ENCODE data around the gene UGGT2.
"Not testable (repeated sequence)": the region's sequence is repeated elsewhere in the genome, so short reads cannot be mapped to it uniquely, and the experiment has no call there.

Gene UGGT2

GRCh38 chr13:96051491-96051890, 1.7 kb downstream of the UGGT2 start:
- DNase-seq, result not testable (repeated sequence)

GRCh38 chr13:96050955-96051354, 2.2 kb downstream of the UGGT2 start:
- not testable (repeated sequence) for DNase-seq

DNA sequence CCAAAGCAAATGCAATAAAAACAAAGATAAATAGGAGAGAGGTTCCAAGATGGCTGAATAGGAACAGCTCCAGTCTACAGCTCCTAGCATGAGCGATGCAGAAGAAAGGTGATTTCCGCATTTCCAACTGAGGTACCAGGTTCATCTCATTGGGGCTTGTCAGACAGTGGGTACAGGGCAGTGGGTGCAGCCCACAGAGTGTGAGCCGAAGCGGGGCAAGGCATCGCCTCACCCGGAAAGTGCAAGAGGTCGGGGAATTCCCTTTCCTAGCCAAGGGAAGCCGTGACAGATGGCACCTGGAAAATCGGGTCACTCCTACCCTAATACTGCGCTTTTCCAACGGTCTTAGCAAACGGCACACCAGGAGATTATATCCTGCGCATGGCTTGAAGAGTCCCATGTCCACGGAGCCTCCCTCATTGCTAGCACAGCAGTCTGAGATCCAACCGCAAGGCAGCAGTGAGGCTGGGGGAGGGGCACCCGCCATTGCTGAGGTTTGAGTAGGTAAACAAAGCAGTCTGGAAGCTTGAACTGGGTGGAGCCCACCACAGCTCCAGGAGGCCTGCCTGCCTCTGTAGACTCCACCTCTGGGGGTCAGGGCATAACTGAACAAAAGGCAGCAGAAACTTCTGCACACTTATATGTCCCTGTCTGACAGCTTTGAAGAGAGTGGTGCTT, 6.6 kb downstream of the UGGT2 start:
- not testable (repeated sequence) for DNase-seq

DNA sequence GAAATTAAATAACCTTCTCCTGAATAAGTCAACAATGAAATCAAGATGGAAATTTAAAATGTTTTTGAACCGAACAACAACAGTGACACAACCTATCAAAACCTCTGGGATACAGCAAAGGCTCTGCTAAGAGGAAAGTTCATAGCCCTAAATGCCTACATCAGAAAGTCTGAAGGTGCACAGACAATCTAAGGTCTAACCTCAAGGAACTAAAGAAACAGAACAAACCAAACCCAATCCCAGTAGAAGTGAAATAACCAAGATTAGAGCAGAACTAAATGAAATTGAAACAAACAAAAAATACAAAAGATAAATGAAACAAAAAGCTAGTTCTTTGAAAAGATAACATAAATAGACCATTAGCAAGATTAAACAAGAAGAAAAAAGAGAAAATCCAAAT, 9.0 kb downstream of the UGGT2 start:
- DNase-seq, result no peak

GRCh38 chr13:96041326-96042110, 11.7 kb downstream of the UGGT2 start:
- DNase-seq, result no peak

GRCh38 chr13:96036515-96036914, 16.7 kb downstream of the UGGT2 start:
- no peak for DNase-seq

- no peak for DNase-seq
Observed at GRCh38 chr13:96034662-96035061, 18.5 kb downstream of the UGGT2 start.

DNA sequence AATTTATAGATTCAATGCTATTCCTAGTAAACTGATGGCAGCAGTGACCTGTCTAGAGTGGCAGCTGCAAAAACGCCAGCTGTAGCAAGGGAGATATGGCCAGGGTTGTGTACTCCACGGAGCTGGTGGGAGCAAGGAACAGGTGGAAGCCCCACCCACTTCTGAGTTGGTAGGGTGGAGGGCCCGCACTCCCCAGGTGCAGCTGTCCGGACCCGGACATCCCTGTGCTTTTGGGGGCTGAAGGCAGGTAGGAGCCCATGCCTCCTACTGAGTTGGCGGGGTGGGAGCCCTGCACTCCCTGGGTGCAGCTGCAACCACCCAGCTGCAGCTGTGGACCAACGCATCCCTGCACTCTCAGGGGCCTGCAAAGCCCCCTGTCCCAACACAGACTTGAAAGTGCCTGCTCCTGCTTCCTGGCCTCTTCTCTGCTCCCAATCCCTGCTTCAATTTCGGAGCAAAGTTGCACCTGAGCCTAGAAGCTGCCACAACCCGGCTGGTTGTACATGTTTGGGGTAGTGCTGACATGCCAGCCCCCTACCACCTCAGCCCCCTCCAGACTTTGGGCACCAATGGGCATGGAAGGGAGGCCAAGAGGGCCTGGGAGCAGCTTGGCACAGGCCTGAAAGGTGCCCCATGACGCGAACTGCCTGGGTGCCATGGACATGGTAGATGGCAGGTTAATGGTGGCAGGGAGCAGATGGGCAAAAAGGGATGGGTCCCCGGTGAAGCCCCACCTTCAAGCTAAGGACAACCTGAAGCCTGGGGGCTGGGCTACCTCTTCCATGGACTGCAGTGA, 19.8 kb downstream of the UGGT2 start:
- DNase-seq, result no peak

DNA sequence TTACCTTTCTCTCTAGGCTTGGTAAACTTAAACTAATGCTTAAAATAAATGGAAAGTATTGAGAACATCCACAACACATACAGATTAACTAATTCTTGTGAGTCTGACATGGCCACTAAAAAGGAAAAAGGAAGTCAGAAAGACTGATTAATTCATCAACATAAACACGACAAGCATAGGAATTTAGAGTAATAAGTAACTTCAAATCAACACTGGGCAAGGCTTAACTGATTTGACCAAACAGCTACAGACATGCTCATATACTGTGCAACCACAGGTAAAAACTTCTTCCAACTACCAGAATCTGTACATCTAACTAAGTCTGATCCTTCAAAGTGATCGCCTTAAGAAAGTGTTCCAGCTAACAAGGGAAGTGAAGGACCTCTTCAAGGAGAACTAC, 20.5 kb downstream of the UGGT2 start:
- no peak for DNase-seq

GRCh38 chr13:96029002-96029401, 24.2 kb downstream of the UGGT2 start:
- no peak for DNase-seq

- DNase-seq, result no peak
Observed at GRCh38 chr13:96027496-96027895, 25.7 kb downstream of the UGGT2 start.

DNA sequence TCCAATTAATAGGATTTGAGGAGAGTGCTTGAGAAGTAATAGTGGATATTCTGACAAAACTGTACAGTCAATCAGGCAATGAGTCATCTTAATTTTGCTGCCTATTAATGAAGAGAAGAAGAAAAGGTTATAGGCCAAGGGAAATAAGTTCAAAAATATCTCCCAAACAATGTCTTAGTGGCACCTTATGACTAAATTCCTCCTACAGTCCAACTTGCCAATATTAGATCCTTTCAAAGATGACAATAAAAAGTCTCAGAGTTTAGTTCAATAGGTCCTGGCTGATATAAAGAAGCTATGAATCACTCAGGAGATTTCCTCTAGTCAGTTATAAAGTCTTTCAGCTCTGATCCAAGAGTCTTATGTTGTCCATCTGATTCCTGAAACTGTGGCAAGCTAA, 27.9 kb downstream of the UGGT2 start:
- DNase-seq, result no peak

DNA sequence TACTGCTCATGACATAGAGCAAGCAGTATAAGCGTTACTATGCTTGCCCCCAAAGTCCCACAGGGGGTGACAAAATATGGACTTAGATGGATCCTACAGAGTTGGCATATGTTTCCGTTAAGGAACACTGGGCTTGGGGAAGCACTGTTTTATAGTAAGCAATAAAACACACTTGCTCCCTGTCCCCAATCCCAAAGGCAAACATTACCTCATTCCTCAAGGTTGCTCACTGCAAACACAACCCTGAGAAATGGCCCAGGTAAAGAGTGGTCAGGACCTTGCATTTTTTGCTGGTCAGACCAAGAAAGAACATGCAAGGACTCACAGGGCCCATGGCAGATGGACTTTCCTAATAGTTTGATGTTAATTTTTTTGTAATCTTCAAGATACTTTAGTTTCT, 32.3 kb downstream of the UGGT2 start:
- DNase-seq, result no peak

GRCh38 chr13:96020155-96020575, 33.0 kb downstream of the UGGT2 start:
- DNase-seq, result no peak

DNA sequence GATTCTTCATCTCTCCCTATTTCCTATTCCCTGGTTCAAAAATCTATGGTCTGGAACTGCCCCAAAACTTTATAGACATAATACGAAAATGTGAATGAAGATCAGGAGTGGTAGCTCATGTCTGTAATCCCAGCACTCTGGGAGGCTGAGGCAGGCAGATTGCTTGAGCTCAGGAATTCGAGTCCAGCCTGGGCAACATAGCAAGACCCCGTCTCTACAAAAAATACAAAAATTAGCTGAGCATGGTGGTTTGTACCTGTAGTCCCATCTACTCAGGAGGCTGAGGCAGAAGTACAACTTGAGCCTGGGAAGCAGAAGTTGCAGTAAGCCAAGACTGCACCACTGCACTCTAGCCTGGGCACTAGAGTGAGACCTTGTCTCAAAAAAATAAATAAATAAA, 35.1 kb downstream of the UGGT2 start:
- no peak for DNase-seq

DNA sequence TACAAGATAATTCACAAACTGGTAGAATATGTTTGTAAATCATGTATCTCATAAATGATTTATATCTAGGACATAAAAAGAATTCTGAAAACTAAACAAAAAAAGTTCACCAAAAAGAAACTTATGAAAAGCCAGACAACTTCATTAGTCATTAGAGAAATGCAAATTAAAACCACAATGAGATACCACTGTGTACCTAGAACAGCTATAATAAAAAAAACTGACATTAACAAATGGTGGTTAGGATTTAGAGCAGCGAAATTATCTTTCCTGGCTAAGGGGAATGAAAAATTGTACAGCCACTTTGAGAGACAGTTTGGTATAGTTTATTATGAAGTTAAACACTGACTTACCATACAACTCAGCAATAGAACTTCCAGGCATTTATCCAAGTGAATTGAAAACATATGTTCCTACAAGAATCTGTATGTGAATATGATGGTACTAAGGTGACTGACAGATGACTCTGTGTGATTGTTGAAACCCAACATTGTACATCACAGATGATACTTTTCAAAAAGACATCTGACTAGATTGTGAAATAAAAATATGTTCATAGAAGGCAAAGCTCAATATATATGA, 41.8 kb downstream of the UGGT2 start:
- DNase-seq, result no peak

DNA sequence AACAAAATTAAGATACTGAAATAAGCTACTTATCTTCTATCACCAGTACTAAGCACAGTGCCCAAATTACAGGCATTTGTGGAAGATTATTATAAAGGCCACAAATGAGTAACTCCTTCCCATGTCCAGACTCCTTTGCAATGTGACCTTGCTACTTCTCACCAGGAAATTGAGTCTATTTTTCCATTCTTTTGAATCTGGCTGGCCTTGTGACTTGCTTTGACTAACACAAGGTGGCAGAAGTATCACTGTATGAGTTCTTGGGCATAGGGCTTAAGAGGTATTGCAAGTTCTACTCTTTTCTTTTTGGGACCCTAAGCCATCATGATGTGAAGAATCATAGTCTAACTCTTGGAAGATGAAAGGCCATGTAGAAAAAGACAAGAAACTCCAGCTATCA, 49.9 kb downstream of the UGGT2 start:
- no peak for DNase-seq

DNA sequence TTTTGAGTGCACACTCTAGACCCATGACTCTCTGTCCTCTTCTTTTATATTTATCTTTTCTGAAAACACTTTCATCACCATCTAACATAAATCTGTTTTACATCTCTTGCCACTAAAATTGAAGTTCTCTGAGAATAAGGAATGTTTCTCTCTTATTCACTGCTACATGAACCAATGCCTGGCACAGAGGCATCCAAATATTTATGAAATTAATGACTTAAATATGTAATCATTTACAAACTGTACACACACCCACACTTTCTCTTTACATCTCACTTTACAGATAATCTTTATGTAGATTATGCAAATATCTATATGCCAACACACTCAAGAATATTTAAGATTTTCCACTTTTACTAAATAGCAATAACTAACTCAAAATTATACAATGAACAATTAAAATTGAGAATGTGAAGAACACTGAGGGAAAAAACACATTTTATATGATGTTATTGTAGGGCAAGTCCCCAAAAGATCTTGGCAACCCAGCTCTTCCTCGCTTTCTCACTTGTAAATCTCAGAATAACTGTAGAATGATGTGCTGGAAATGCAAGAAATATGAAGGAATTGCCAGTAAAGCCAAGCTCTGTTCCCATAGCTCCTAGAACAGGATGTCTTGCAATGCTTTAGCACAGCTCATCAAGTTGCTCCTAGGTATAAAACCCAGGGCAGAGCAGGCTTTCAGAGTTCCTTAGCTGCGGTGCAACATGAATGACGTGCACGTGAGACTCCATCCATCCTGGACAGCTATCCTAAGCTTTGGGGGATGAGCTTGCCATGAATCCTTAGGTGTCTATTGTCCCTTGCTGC, 50.7 kb downstream of the UGGT2 start:
- no peak for DNase-seq

- DNase-seq, result no peak
Observed at GRCh38 chr13:96000069-96000468, 53.1 kb downstream of the UGGT2 start.

DNA sequence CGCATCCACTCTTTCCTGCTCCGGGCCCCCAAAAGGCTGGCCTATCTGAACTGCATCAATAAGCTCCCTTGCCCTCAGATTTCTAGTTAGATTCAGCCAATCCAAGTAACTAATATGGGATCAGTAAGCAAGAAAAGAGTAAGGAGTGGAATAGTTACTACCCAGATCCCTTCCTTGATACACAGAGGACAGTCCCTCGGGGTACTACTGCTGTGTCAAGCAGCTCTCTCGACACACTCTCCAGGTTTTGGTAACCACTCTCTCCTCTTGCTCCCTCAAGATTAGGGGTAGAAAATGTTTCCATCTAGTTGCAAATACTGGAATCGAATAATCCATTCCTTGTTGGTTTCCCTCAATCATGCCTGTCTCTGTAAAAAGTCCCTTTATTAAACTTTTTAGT, 65.4 kb downstream of the UGGT2 start:
- DNase-seq, result no peak

DNA sequence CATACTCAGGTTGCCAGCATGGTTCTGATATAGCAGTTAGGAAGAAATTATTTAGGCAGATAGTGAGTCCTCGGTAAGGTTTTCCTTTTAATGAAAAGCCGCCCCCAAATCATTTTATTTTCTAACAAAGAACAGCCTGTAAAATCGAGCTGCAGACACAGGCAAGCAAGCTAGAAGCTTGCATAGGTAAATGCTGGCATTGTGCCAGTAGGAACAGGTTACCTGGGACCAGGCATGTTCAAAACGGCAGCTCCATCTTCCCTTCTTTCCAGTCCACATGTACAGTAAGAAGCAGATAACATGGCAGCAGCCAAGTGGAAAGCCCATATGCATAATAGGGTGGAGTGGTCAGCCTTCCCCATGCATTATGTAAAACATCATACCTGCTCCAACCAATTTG, 71.1 kb downstream of the UGGT2 start:
- DNase-seq, result no peak

- not testable (repeated sequence) for DNase-seq
Observed at GRCh38 chr13:95972651-95973050, 80.5 kb downstream of the UGGT2 start.
